ENCODE results near the gene LOXL3. TPM values are rescaled to one million over a fixed set of nuclear protein-coding genes. Genes with fewer than 3 reads are reported as not detected.
A peak's percentile ranks its signal among the peaks of the same experiment; 100 is the strongest.

LOXL3 gene
- total RNA-seq, 1 donor from 2014 or later, result 2.3 TPM

- no peaks in the 10 kb centered on the region for H3K9me3 Mint-ChIP-seq
- ChIA-PET CTCF (no interaction called here), POLR2A (interaction anchor here (0.8 kb wide), 1 partner anchor 142 kb away, joined by 3 read pairs; the partner anchor contains the start of gene INO80B)
- no peaks in the 10 kb centered on the region for H3K36me3 Mint-ChIP-seq (ENCODE audit: low read depth)
- DNase-seq (no peak), ATAC-seq (ENCODE audit: low read depth) (no peak)
- H3K27ac Mint-ChIP-seq, result no peak overlapping the region
- TF ChIP-seq, protein P1, sequence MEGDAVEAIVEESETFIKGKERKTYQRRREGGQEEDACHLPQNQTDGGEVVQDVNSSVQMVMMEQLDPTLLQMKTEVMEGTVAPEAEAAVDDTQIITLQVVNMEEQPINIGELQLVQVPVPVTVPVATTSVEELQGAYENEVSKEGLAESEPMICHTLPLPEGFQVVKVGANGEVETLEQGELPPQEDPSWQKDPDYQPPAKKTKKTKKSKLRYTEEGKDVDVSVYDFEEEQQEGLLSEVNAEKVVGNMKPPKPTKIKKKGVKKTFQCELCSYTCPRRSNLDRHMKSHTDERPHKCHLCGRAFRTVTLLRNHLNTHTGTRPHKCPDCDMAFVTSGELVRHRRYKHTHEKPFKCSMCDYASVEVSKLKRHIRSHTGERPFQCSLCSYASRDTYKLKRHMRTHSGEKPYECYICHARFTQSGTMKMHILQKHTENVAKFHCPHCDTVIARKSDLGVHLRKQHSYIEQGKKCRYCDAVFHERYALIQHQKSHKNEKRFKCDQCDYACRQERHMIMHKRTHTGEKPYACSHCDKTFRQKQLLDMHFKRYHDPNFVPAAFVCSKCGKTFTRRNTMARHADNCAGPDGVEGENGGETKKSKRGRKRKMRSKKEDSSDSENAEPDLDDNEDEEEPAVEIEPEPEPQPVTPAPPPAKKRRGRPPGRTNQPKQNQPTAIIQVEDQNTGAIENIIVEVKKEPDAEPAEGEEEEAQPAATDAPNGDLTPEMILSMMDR (IDR thresholded peaks at IDR 0.05), result no peak
- no peak overlapping the region for H3K4me3 Mint-ChIP-seq
- intact Hi-C loops (cut with micrococcal nuclease), result no loop called here
- H3K4me1 Mint-ChIP-seq, result peaks cover 5% of the 10 kb centered on the region
- H3K27me3 Mint-ChIP-seq, result peaks cover 24% of the 10 kb centered on the region
These were observed 42.8 kb upstream of the LOXL3 start for GRCh38 chr2:74596584-74596983.

DNA sequence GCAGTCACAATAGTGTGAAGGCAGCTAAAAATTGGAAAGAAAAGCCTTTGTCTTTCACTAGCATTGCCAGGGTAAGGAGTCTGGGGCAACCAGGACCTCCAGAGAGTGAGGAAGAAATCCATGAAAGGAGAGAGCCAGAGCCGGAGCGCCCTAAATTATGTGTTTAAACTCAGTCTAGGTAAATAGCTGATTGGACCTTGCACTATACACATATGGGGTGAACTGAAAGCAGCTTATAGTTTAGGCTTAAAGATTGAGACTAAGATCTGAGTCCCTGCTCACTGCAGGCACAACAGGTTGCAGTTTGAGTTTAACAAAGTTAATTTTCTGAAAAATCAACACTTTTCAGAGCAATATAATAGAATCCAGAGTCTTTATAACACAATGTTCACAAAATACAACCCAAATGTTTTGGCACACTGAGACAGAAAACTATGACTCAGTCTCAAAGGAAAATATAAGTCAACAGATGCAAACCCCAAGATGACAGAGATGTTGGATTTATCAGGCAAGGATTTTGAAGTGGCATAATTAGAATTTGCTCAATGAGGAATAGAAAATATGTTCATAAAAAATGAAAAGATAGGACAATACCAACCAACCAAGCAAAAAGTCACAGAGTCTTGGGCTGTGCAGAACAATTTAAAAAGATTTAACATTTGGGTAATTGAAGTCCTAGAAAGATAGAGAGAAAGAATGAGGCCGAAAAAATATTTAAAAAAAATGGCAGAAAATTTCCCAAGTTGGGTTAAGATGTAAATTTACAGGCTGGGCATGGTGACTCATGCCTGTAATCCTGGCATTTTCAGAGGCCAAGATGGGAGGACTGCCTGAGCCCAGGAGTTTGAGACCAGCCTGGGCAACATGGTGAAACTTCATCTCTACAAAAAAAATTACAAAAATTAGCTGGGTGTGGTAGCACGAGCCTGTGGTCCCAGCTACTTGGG lies 40.4 kb upstream of the LOXL3 start:
- no peak overlapping the region for H3K27ac Mint-ChIP-seq
- ATAC-seq (ENCODE audit: low read depth) (no peak), DNase-seq (no peak)
- H3K4me1 Mint-ChIP-seq, result no peaks in the 10 kb centered on the region
- TF ChIP-seq, protein P1 (IDR thresholded peaks at IDR 0.05), result no peak
- no peaks in the 10 kb centered on the region for H3K9me3 Mint-ChIP-seq
- H3K4me3 Mint-ChIP-seq, result no peak overlapping the region
- intact Hi-C loops (cut with micrococcal nuclease), result no loop called here
- H3K27me3 Mint-ChIP-seq, result peaks cover 24% of the 10 kb centered on the region
- ChIA-PET POLR2A (interaction anchor here (0.5 to 0.8 kb wide), 3 partner anchors 15 to 398 kb away, joined by 3 to 4 read pairs (median 3); partner anchors contain the start of gene SEMA4F), CTCF (no interaction called here)
- H3K36me3 Mint-ChIP-seq (ENCODE audit: low read depth), result no peaks in the 10 kb centered on the region

DNA sequence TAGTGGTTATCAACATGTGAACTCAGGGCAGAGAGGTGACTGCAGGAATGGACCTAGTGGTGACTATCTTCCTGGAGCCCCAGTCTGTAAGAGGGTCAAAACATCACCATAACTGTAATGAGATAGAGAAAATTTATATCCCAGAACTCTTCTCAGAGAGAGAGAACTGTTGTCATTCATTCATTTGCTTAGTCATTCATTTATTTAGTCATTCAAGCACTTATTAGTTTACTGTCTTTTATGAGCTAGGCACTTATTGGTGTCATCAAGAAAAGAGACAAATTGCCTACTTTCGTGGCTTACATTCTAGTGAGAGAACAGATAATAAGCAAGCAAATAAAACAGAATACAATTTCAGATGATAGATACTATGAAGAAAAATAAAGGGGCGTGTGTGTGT lies 34.9 kb upstream of the LOXL3 start:
- Mint-ChIP-seq H3K27ac (no peak overlapping the region), H3K4me3 (no peak overlapping the region), H3K27me3 (peaks cover 10% of the 10 kb centered on the region), H3K36me3 (ENCODE audit: low read depth) (no peaks in the 10 kb centered on the region), H3K9me3 (no peaks in the 10 kb centered on the region), H3K4me1 (peaks cover 8% of the 10 kb centered on the region)
- DNase-seq, result no peak
- ChIA-PET POLR2A (interaction anchor here (0.6 to 3.2 kb wide), 8 partner anchors 60 to 339 kb away, joined by 3 to 24 read pairs (median 4); partner anchors contain the start of genes CCDC142, INO80B, PCGF1 and TTC31), CTCF (interaction anchor here (0.8 to 5.5 kb wide), 22 partner anchors 10 to 765 kb away, joined by 3 to 85 read pairs (median 6); partner anchors contain the start of genes CCDC142, INO80B, PCGF1 and TTC31)
- TF ChIP-seq, protein P1 (IDR thresholded peaks at IDR 0.05), result no peak
- no peak for ATAC-seq (ENCODE audit: low read depth)
- intact Hi-C loops (cut with micrococcal nuclease), result loop anchor here (5.0 kb wide), 1 partner anchor 256 kb away; no protein-coding TSS in a partner anchor

DNA sequence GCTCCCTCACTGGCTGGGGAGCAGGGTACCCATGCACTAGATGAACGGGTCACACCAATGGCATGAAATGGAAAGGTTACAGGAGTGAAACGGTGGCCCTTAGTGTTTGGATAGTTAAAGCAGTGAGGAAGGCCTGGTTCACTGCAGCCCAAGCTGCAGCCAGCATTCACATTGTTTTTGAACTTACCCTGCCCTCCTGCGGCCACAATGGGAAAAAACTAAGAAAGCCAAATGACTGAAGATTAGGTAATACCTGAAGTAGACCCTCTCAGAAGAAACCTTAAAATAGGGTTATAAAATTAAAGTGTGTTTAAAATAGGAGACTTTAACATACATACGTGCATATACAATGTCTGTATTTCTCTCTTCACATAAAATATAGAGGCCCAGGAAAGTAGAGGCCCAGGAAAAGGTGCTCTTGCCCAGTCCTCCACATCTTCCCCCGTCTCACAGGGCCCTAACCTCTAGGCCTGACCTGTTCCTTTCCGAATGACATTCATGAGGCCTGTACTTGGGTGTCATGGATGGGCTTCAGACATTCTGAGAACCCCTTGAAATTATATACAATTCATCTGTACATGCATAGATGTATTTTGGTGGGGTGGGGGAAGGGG lies 34.0 kb upstream of the LOXL3 start:
- H3K9me3 Mint-ChIP-seq, result no peaks in the 10 kb centered on the region
- H3K27ac Mint-ChIP-seq, result no peak overlapping the region
- peaks cover 4% of the 10 kb centered on the region for H3K27me3 Mint-ChIP-seq
- no peak overlapping the region for H3K4me3 Mint-ChIP-seq
- TF ChIP-seq, protein P1 (IDR thresholded peaks at IDR 0.05), result no peak
- H3K36me3 Mint-ChIP-seq (ENCODE audit: low read depth), result no peaks in the 10 kb centered on the region
- peak; percentile 43 for DNase-seq
- ChIA-PET CTCF (interaction anchor here (0.6 to 5.5 kb wide), 24 partner anchors 10 to 763 kb away, joined by 3 to 85 read pairs (median 6); partner anchors contain the start of genes CCDC142, INO80B, PCGF1 and TLX2), POLR2A (interaction anchor here (0.6 to 3.2 kb wide), 13 partner anchors 14 to 338 kb away, joined by 3 to 24 read pairs (median 4); partner anchors contain the start of genes AUP1, CCDC142, HTRA2 and INO80B)
- peak; percentile 96 for ATAC-seq (ENCODE audit: low read depth)
- intact Hi-C loops (cut with micrococcal nuclease), result loop anchor here (1.0 to 5.0 kb wide), 10 partner anchors 13 to 255 kb away; partner anchors contain the start of genes AUP1, C2orf81, DOK1 and HTRA2
- peaks cover 8% of the 10 kb centered on the region for H3K4me1 Mint-ChIP-seq

Data from activated B cell treated with CpG ODN at 0.5 μM for 24 hours (primary cell).